Fibroblast of the aortic adventitia (primary cell): Measurements from ENCODE around the gene GTF2E1. TPM values are rescaled to one million over a fixed set of nuclear protein-coding genes. Genes with fewer than 3 reads are reported as not detected.

Experiments used
- DNase-seq: peaks from one replicate; pipeline ENCODE4 v3.0.0-alpha.2; 2010; ENCODE audit warnings: low read depth
- H3K4me3 ChIP-seq: 2 replicates; pipeline ENCODE4 v1.5.1; 2011; ENCODE audit warnings: low read depth, mild to moderate bottlenecking, control low read depth, low read length, moderate library complexity
- CTCF ChIP-seq: IDR thresholded peaks from 2 replicates; pipeline ENCODE4 v1.5.1; 2011; ENCODE audit warnings: mild to moderate bottlenecking, low read length, control low read depth, inconsistent platforms; ENCODE audit not compliant: insufficient read depth
- small RNA-seq: library from RNA; depleted of rRNA; stranded (forward); fragments of <200 nt; gene quantifications from one replicate; pipeline ENCODE3, GENCODE V24; 2012
- total RNA-seq: library from RNA; depleted of rRNA; stranded (reverse); fragments of >200 nt; gene quantifications from 2 replicates; pipeline ENCODE4 v1.2.3, GENCODE V29; 2012; ENCODE audit warnings: low replicate concordance

Gene GTF2E1
- total RNA-seq, 1 donor, result 15.5 TPM

- no peak for DNase-seq
- H3K4me3 ChIP-seq, result no peak overlapping the region
- TF ChIP-seq CTCF, result no peak
Observed at GRCh38 chr3:120820748-120821147, 78.2 kb downstream of the GTF2E1 start.

GRCh38 chr3:120821426-120821825 lies 78.9 kb downstream of the GTF2E1 start:
- no peak for DNase-seq
- no peak overlapping the region for H3K4me3 ChIP-seq
- TF ChIP-seq CTCF, result no peak

GRCh38 chr3:120823156-120823555 lies 80.6 kb downstream of the GTF2E1 start:
- TF ChIP-seq CTCF, result no peak
- no peak for DNase-seq
- H3K4me3 ChIP-seq, result no peak overlapping the region

- TF ChIP-seq CTCF, result no peak
- H3K4me3 ChIP-seq, result no peak overlapping the region
- no peak for DNase-seq
Observed at GRCh38 chr3:120824613-120825012, 82.1 kb downstream of the GTF2E1 start.

GRCh38 chr3:120828796-120829195 lies 86.3 kb downstream of the GTF2E1 start:
- no peak for TF ChIP-seq CTCF
- DNase-seq, result no peak
- no peak overlapping the region for H3K4me3 ChIP-seq

- TF ChIP-seq CTCF, result no peak
- DNase-seq, result no peak
- H3K4me3 ChIP-seq, result no peak overlapping the region
Observed at GRCh38 chr3:120831066-120831465, 88.5 kb downstream of the GTF2E1 start.

Small RNA genes lying within 50 kb of the gene (small RNA-seq; reads per million reads assigned to genes)
- gene MTCO1P29 (not detected), gene MTCO2P29 (not detected)

Other genes starting within 250 kb of the GTF2E1 start
- 5.6 and 64.1 TPM in 2 replicates for gene NDUFB4, start 146.4 kb upstream of the GTF2E1 start, total RNA-seq
- 0.09 and 0.57 TPM in 2 replicates for gene HGD, start 60.5 kb upstream of the GTF2E1 start, total RNA-seq
- 10.0 and 18.3 TPM in 2 replicates for gene RABL3, start 228 bp upstream of the GTF2E1 start, total RNA-seq
- 0.16 TPM in 1 of 2 replicates, not detected in the other for gene STXBP5L, start 165.5 kb downstream of the GTF2E1 start, total RNA-seq